Inferior parietal cortex (tissue), 1 donor: ENCODE data around the gene SLC49A4.

Experiments used
- DNase-seq: peaks from one replicate; pipeline ENCODE4 v3.0.0-alpha.2; 2016; ENCODE audit errors: extremely low spot score

SLC49A4 gene

GRCh38 chr3:122929188-122930062 lies 134.6 kb downstream of the SLC49A4 start:
- no peak for DNase-seq

GRCh38 chr3:122930063-122930997 lies 135.5 kb downstream of the SLC49A4 start:
- no peak for DNase-seq
